Vagina (tissue), 2 donors: ENCODE measurements around the gene PRSS1. TPM values are rescaled to one million over a fixed set of nuclear protein-coding genes. Genes with fewer than 3 reads are reported as not detected.
"Not testable (repeated sequence)": the region's sequence is repeated elsewhere in the genome, so short reads cannot be mapped to it uniquely, and the experiment has no call there.

Source experiments
- DNase-seq, 2 donors: peaks; one replicate each; pipeline ENCODE4 v3.0.0-alpha.2; 2017; ENCODE audit errors: extremely low spot score in 2 of 2
- H3K27ac ChIP-seq: fragments of 200-600 bp; sonication (generic); one replicate; pipeline ENCODE4 v1.5.1; 2019
- H3K27me3 ChIP-seq: fragments of 200-600 bp; sonication (generic); one replicate; pipeline ENCODE4 v1.5.1; 2019
- H3K36me3 ChIP-seq, 2 donors: fragments of 200-600 bp; sonication (generic); one replicate each; pipeline ENCODE4 v1.5.1; 2017 to 2019
- H3K4me1 ChIP-seq: fragments of 200-600 bp; sonication (generic); one replicate; pipeline ENCODE4 v1.5.1; 2019
- H3K4me3 ChIP-seq, 2 donors: fragments of 200-600 bp; sonication (generic); 1 replicate in 1 of 2; 2 replicates in 1 of 2; pipeline ENCODE4 v1.5.1; 2016 to 2019
- H3K9me3 ChIP-seq: fragments of 200-600 bp; sonication (generic); one replicate; pipeline ENCODE4 v1.5.1; 2019
- CTCF ChIP-seq, 3 experiments: fragments of 450-650 bp in 2 of 3; fragments of 200-600 bp in 1 of 3; sonication (generic) in 1 of 3; IDR thresholded peaks; one replicate each; pipeline ENCODE4 v1.5.1; 2017 to 2019; ENCODE audit warnings: antibody characterized with exemption in 3 of 3, mild to moderate bottlenecking in 2 of 3, moderate library complexity in 2 of 3
- POLR2A ChIP-seq, 2 donors: fragments of 450-650 bp; IDR thresholded peaks; one replicate each; pipeline ENCODE4 v1.6.1; 2017; ENCODE audit warnings: antibody characterized with exemption in 2 of 2, mild to moderate bottlenecking in 2 of 2, moderate library complexity in 2 of 2
- POLR2AphosphoS5 ChIP-seq, 2 donors: sonication (generic); formaldehyde crosslinking; IDR thresholded peaks; one replicate each; pipeline ENCODE4 v1.9.0; 2017; ENCODE audit warnings: antibody characterized with exemption in 2 of 2, mild to moderate bottlenecking in 2 of 2, low read depth in 1 of 2; ENCODE audit not compliant: insufficient read depth in 1 of 2
- intact Hi-C: fragments of 100-400 bp; cut with DNase I; formaldehyde crosslinking; loops from one replicate; pipeline ENCODE4 v1.15.1; 2023
- total RNA-seq: library from RNA; depleted of rRNA; stranded (reverse); fragments of >200 nt; gene quantifications from one replicate; pipeline ENCODE4 v1.2.3, GENCODE V29; 2016

Gene PRSS1
- total RNA-seq, 1 donor from 2014 or later: not detected

DNA sequence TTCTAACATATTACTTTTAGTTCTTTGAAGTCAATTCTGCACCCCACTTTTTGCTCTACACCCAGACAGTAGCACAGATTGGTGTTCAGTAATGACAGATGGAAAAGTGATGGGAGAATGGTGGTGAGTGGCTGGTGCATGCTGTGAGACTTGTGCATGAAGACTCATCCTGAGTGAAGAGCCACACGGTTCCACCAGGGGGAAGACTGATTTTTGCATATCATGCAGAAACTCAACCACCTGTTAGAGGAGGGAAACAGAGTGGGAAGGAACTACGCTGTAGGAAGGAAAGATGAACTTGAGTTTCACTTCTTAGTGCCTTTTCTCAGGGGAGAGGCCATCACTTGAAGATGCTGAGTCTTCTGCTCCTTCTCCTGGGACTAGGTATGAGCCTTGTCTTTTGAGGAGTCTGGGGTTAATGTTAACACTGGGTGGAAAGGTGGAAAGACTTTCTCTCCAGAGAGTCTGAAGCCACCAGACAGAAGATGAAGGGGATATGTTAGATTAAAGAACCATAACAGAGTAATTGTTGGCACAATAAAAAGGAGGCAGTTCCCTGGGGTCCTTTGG lies 9.3 kb upstream of the PRSS1 start:
- no peak for DNase-seq
- H3K27me3 ChIP-seq: no peaks in the 10 kb centered on the region
- H3K4me3 ChIP-seq: no peak overlapping the region
- no peaks in the 10 kb centered on the region for H3K9me3 ChIP-seq
- no peaks in the 10 kb centered on the region for H3K36me3 ChIP-seq
- no peak overlapping the region for H3K27ac ChIP-seq
- H3K4me1 ChIP-seq: no peaks in the 10 kb centered on the region
- intact Hi-C loops: no loop called here
- TF ChIP-seq POLR2A (IDR thresholded peaks at IDR 0.05) (no peak), POLR2AphosphoS5 (IDR thresholded peaks at IDR 0.05; ENCODE audit: insufficient read depth in 1 of 2, low read depth in 1 of 2) (no peak), CTCF (IDR thresholded peaks at IDR 0.05) (no peak)

- Histone ChIP-seq H3K27ac (no peak overlapping the region), H3K4me1 (no peaks in the 10 kb centered on the region), H3K36me3 (no peaks in the 10 kb centered on the region), H3K4me3 (no peak overlapping the region), H3K9me3 (no peaks in the 10 kb centered on the region), H3K27me3 (no peaks in the 10 kb centered on the region)
- no peak for DNase-seq
- intact Hi-C loops: no loop called here
- TF ChIP-seq CTCF (IDR thresholded peaks at IDR 0.05): no peak
Observed at GRCh38 chr7:142740786-142741185, 8.5 kb upstream of the PRSS1 start.

DNA sequence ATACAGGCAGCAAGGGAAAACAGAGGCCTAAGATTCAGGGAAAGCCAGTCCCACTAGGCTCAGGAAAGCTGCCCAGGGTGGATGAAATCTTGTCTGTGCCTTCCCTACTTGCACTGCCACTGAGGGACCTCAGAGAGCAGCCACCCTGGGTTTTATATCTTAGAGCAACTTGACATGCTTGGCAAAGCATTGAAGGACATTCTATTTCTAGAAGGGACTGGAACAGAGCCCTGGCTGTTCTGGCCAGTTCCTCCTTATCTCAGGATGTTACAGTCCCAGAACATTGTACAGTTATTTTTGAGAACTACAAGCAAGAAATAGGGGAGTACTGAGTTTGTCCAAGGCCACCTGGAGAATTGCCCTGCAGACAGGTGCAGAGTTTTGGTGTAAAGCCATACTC lies 7.3 kb upstream of the PRSS1 start:
- H3K36me3 ChIP-seq, H3K27me3 ChIP-seq, H3K27ac ChIP-seq, intact Hi-C loops, H3K4me1 ChIP-seq, H3K9me3 ChIP-seq, DNase-seq, H3K4me3 ChIP-seq: not testable (repeated sequence)

GRCh38 chr7:142745091-142745635 lies 4.1 kb upstream of the PRSS1 start:
- peak in 1 of 2 donors; percentile 44 for DNase-seq
- H3K9me3 ChIP-seq: no peaks in the 10 kb centered on the region
- H3K4me3 ChIP-seq: no peak overlapping the region
- H3K36me3 ChIP-seq: no peaks in the 10 kb centered on the region
- intact Hi-C loops: no loop called here
- TF ChIP-seq POLR2AphosphoS5 (IDR thresholded peaks at IDR 0.05; ENCODE audit: insufficient read depth in 1 of 2, low read depth in 1 of 2) (no peak), POLR2A (IDR thresholded peaks at IDR 0.05) (no peak), CTCF (IDR thresholded peaks at IDR 0.05) (no peak)
- H3K27ac ChIP-seq: no peak overlapping the region
- H3K27me3 ChIP-seq: no peaks in the 10 kb centered on the region
- H3K4me1 ChIP-seq: no peaks in the 10 kb centered on the region

GRCh38 chr7:142745745-142746144 lies 3.5 kb upstream of the PRSS1 start:
- no peak for TF ChIP-seq POLR2A (IDR thresholded peaks at IDR 0.05)
- TF ChIP-seq CTCF (IDR thresholded peaks at IDR 0.05): no peak
- TF ChIP-seq POLR2AphosphoS5 (IDR thresholded peaks at IDR 0.05; ENCODE audit: insufficient read depth in 1 of 2, low read depth in 1 of 2): no peak
- DNase-seq: no peak
- H3K9me3 ChIP-seq: no peaks in the 10 kb centered on the region
- H3K27me3 ChIP-seq: no peaks in the 10 kb centered on the region
- intact Hi-C loops: no loop called here
- no peak overlapping the region for H3K27ac ChIP-seq
- H3K36me3 ChIP-seq: no peaks in the 10 kb centered on the region
- no peaks in the 10 kb centered on the region for H3K4me1 ChIP-seq
- H3K4me3 ChIP-seq: no peak overlapping the region
